ENCODE results near the gene LRRC36. TPM values are rescaled to one million over a fixed set of nuclear protein-coding genes. Genes with fewer than 3 reads are reported as not detected.

LRRC36 gene
- total and polyA plus RNA-seq, 9 of the 15 experiments (the other 6 are each of a cell fraction or from before 2014, with no cell fraction given), result 0.09 to 0.40 (median 0.17) TPM; not detected in 1

- TF ChIP-seq CBX5 (IDR thresholded peaks at IDR 0.05; ENCODE audit: borderline replicate concordance, low read depth), result no peak
- TF ChIP-seq, protein P1, sequence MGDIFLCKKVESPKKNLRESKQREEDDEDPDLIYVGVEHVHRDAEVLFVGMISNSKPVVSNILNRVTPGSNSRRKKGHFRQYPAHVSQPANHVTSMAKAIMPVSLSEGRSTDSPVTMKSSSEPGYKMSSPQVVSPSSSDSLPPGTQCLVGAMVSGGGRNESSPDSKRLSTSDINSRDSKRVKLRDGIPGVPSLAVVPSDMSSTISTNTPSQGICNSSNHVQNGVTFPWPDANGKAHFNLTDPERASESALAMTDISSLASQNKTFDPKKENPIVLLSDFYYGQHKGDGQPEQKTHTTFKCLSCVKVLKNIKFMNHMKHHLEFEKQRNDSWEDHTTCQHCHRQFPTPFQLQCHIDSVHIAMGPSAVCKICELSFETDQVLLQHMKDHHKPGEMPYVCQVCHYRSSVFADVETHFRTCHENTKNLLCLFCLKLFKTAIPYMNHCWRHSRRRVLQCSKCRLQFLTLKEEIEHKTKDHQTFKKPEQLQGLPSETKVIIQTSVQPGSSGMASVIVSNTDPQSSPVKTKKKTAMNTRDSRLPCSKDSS (IDR thresholded peaks at IDR 0.05; ENCODE audit: low read depth, partially characterized antibody), result no peak
- TF ChIP-seq SETDB1 (IDR thresholded peaks at IDR 0.05; ENCODE audit: low read length), result no peak
- no peak for TF ChIP-seq HMG20A (CRISPR knock-in tag; conservative IDR thresholded peaks at IDR 0.05)
- TF ChIP-seq MIER1 (IDR thresholded peaks at IDR 0.05; ENCODE audit: low read depth), result no peak
- no peak for TF ChIP-seq RAD51 (IDR thresholded peaks at IDR 0.05; ENCODE audit: borderline replicate concordance, low read depth)
- TF ChIP-seq SNIP1 (IDR thresholded peaks at IDR 0.05; ENCODE audit: low read depth), result no peak
- TF ChIP-seq MYBL2 (IDR thresholded peaks at IDR 0.05; ENCODE audit: low read depth), result no peak
- no peak for TF ChIP-seq MYBL2 (CRISPR knock-in tag; IDR thresholded peaks at IDR 0.05; ENCODE audit: borderline replicate concordance)
- no peak for TF ChIP-seq CEBPG (CRISPR knock-in tag; IDR thresholded peaks at IDR 0.05)
- TF ChIP-seq CEBPG (tag; conservative IDR thresholded peaks at IDR 0.05 in 1 of 2, IDR thresholded peaks at IDR 0.05 in 1 of 2), result no peak
- TF ChIP-seq SMC3 (conservative IDR thresholded peaks at IDR 0.05; ENCODE audit: insufficient read depth, low read depth, low read length), result peak; percentile 79
- no peak for TF ChIP-seq MCM3 (IDR thresholded peaks at IDR 0.05)
- TF ChIP-seq, protein P2, sequence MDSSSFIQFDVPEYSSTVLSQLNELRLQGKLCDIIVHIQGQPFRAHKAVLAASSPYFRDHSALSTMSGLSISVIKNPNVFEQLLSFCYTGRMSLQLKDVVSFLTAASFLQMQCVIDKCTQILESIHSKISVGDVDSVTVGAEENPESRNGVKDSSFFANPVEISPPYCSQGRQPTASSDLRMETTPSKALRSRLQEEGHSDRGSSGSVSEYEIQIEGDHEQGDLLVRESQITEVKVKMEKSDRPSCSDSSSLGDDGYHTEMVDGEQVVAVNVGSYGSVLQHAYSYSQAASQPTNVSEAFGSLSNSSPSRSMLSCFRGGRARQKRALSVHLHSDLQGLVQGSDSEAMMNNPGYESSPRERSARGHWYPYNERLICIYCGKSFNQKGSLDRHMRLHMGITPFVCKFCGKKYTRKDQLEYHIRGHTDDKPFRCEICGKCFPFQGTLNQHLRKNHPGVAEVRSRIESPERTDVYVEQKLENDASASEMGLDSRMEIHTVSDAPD (CRISPR knock-in tag; IDR thresholded peaks at IDR 0.05), result no peak
- TF ChIP-seq XRCC5 (IDR thresholded peaks at IDR 0.05; ENCODE audit: low read depth, low read length), result no peak
- TF ChIP-seq, protein P3, sequence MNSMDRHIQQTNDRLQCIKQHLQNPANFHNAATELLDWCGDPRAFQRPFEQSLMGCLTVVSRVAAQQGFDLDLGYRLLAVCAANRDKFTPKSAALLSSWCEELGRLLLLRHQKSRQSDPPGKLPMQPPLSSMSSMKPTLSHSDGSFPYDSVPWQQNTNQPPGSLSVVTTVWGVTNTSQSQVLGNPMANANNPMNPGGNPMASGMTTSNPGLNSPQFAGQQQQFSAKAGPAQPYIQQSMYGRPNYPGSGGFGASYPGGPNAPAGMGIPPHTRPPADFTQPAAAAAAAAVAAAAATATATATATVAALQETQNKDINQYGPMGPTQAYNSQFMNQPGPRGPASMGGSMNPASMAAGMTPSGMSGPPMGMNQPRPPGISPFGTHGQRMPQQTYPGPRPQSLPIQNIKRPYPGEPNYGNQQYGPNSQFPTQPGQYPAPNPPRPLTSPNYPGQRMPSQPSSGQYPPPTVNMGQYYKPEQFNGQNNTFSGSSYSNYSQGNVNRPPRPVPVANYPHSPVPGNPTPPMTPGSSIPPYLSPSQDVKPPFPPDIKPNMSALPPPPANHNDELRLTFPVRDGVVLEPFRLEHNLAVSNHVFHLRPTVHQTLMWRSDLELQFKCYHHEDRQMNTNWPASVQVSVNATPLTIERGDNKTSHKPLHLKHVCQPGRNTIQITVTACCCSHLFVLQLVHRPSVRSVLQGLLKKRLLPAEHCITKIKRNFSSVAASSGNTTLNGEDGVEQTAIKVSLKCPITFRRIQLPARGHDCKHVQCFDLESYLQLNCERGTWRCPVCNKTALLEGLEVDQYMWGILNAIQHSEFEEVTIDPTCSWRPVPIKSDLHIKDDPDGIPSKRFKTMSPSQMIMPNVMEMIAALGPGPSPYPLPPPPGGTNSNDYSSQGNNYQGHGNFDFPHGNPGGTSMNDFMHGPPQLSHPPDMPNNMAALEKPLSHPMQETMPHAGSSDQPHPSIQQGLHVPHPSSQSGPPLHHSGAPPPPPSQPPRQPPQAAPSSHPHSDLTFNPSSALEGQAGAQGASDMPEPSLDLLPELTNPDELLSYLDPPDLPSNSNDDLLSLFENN (IDR thresholded peaks at IDR 0.05; ENCODE audit: low read depth in 2 of 2, low read length in 2 of 2), result no peak
- peak; percentile 56; the same call in 1 of the 2 replicates for TF ChIP-seq GABPB1 (CRISPR knock-in tag; IDR thresholded peaks at IDR 0.05)
- no peak for TF ChIP-seq BMI1 (IDR thresholded peaks at IDR 0.05; ENCODE audit: low read length)
- TF ChIP-seq, protein P4, sequence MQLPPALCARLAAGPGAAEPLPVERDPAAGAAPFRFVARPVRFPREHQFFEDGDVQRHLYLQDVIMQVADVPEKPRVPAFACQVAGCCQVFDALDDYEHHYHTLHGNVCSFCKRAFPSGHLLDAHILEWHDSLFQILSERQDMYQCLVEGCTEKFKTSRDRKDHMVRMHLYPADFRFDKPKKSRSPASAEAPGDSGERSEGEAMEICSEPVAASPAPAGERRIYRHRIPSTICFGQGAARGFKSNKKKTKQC (CRISPR knock-in tag; IDR thresholded peaks at IDR 0.05), result no peak
- TF ChIP-seq EP300 (IDR thresholded peaks at IDR 0.05; ENCODE audit: low read length), result no peak
- TF ChIP-seq MBD1 (CRISPR knock-in tag; IDR thresholded peaks at IDR 0.05), result peak; percentile 81; the same call in 1 of the 2 replicates
Observed at GRCh38 chr16:67399218-67399733, 72.7 kb downstream of the LRRC36 start (continued).

Data from K562 (cell line).